Renal pelvis (tissue), 4 donors: ENCODE data around the gene NOD2. TPM values are rescaled to one million over a fixed set of nuclear protein-coding genes. Genes with fewer than 3 reads are reported as not detected.

Experiments
- DNase-seq: peaks from one replicate; pipeline ENCODE4 v3.0.0-alpha.2; 2013
- polyA plus RNA-seq, 3 donors: library from polyadenylated mRNA; unstranded; fragments of 120-200 nt; gene quantifications; one replicate each; pipeline ENCODE4 v1.2.1, GENCODE V29; 2013; ENCODE audit not compliant: insufficient read length in 3 of 3

The NOD2 gene
- polyA plus RNA-seq, 3 donors, result 0.23 to 0.40 (median 0.30) TPM

DNA sequence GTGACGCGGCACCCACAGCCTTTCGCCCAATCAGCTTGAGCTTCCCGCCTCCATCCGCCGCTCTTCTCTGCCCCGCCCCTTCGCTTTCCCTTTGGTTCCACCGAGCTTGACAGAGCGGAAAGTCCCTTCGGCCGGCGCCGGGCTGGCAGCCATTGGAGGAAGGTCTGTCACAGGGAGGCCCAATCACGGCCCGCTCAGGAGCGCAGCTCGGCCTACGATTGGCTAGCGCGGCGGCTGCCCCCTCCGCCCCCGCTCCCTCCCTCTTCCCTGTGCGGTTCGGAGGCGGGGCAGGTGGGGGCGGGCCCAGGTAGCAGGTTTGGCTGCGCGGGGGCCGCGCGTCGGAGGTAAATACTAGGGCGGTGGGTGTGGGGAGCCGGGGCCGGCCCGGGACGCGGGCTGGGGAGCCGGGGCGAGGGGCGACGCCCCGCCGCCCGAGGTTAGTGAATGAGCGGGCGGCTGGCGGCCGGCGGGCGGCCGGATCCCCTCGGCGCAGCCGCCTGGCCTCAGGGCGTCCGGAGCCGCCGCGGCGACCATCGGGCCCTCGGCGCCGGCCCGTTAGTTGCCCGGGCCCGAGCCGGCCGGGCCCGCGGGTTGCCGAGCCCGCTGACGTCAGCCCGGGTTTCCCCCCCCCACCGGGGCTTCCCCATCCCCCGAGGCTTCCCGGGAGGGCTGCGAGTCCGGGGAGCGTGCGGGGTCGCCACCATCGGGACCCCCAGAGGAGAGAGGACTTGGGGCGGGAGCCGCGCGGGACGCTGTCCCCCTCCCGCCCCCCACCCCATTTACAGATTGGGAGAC is 48.6 kb downstream of the NOD2 start, which contains the start of gene CYLD:
Gene CYLD (plus strand): TSS at position 306 of the 795 bp plus-strand sequence. CDS start 7,613 bp downstream, outside the sequence.
- peak; percentile 99 for DNase-seq

DNA sequence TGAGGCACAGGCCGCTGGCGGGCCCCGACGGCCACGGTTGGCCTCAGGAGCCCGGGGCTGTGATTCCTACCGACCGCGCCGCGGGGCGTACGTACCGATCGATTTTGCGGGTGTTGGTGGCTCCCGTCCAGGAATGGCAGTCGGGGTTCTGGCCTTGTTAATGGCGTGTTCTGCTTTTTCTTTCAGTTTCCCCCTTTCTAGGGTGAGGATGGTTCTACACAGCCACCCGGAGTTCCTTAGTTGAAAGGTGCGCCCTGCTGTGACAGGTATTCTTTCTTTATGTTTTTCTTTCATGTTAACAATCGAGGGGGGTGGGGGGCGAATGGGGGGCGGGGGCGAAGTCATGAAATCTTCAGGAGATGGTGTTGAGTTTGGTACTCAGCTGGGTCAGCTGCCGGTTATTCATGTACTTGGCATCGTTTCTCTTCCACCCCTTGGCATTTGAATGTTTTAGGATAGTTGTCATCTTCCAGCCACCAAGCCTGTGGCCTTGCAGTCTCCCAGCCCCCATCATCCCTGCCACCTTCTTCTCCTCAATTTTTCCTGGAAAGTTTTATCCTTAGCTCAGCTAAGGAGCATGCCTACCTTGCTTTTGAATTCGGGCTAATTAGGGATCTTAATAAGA is 49.3 kb downstream of the NOD2 start:
- DNase-seq, result no peak

DNA sequence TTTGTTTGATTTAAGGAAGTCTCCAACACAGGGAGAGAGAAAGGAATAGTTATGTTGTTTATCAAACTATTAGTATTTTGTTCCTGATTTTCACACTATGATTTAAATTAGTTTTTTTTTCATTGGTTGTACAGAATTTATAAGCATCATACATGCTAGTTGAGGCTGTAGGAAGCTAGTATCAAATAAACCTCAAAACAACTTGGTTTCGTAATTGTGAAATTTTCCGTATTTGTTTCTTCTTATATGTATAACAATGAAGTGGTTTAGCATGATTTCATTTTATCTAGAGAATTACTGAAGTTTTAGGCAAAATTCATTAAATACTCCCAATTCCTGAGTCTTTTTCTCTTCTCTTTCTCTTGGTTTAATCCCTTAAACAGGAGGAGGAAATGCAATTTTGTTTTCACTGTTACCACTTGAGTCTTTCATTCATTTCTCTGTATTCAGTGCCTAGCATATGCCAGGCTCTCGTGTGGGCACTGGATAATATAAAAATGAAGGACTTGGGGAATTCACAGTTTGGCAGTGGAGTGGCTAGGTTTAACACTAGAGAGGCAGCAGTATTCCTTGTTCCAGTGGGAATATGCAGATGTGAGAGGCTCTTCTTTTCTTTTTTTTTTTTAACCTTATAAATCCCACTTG is 50.3 kb downstream of the NOD2 start:
- no peak for DNase-seq

DNA sequence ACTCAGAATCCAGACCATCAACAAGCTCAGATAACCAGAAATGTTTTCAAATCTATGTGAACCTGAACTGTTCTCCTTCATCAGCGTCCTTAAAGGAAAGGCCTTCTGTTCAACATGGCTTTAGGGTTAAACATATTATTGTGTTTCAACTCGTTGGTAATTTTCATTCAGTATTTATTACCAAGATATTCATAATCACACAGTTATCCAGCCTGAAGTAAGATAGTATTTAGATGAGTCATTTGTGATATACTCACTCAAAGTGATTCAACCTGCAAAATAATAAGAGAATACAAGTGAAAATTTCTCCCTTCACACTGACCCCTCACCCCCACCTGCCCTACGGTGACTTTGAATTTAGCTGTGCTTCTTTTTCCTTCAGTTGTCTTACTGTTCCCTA is 51.5 kb downstream of the NOD2 start:
- no peak for DNase-seq

DNA sequence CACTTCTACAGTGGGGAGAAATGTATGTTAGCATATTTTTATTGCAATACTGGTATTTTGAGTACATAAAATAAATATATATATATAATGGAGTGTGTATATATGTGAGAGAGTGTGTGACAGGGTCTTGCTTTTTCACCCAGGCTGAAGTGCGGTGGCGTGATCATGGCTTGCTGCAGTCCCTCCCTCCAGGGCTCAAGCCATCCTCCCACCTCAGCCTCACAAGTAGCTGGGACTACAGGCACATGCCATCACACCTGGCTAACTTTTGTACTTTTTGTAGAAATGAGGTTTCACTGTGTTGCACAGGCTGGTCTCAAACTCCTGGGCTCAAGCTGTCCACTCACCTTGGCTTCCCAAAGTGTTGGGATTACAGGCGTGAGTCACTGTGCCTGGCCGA is 52.5 kb downstream of the NOD2 start:
- DNase-seq, result no peak

DNA sequence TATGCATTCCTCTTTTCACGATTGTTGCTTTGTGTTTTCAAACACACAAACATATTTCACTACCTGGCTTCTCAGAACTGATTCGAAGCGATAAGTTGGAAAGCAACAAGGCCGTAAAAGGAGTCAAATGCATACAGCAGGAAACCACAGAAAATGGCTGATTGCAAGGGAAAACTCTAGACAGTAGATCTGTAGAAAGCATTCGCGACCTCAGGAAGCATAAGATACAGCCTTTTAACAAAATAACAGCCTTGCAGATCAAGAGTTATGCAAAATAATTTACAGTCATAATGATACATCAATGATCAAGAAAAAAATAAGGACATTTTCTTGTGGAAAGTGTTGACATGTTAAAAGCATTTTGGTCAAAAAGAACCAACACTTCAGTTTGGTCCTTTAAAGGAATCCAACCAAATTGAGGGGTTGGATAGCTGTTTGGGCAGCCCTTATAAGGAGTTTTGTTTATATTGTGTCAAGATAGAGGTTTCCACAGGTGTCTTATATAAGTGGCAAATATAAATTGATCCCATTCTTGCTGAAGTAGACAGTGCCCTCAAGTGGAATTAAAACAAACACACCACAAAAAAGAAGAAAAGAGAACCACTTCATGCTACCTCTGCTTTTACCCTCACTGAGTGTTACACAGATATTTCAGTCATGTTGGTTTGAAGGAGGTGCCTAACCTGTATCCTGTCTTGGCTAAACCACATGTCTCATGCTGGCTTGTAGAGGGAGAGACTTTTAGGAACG is 54.0 kb downstream of the NOD2 start:
- peak; percentile 50 for DNase-seq

DNA sequence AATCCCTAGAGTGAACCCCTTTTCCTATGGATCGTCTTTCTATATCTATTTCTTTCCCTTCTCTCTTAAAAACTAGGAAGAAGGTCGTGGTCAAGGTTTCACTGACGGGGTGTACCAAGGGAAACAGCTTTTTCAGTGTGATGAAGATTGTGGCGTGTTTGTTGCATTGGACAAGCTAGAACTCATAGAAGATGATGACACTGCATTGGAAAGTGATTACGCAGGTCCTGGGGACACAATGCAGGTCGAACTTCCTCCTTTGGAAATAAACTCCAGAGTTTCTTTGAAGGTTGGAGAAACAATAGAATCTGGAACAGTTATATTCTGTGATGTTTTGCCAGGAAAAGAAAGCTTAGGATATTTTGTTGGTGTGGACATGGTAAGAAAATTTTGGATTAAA is 58.1 kb downstream of the NOD2 start:
- DNase-seq, result no peak

DNA sequence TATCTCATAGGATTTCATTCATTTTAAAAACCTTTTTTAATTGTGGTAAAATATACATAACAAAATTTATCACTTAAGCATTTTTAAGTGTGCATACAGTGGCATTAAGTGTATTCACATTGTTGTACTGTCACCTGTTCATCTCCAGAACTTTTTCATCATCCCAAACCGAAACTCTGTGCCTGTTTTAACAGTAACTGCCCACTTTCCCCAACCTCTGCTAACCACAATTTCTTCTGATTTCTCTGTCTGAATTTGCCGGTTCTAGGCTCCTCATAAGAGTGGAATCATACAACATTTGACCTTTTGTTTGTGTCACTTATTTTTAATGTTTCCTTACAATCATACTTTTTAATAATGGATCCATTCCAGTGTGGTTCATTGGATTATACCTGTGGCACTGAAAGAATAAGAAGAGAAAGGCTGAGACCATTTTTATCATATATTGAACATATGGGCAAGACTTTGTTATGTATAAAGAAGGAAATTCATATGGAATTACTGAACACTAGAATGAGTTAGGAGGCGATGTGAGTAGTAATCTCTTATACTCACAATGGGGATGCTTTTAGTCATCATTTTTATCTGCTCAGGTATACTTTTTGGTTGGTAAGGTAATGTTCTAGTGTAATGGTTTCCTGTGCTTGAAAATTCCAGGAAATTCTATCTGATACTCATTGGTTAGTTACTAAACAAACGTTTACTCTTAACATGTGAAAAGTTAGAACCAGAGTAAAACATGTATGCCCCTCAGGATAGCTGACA is 59.2 kb downstream of the NOD2 start:
- no peak for DNase-seq

DNA sequence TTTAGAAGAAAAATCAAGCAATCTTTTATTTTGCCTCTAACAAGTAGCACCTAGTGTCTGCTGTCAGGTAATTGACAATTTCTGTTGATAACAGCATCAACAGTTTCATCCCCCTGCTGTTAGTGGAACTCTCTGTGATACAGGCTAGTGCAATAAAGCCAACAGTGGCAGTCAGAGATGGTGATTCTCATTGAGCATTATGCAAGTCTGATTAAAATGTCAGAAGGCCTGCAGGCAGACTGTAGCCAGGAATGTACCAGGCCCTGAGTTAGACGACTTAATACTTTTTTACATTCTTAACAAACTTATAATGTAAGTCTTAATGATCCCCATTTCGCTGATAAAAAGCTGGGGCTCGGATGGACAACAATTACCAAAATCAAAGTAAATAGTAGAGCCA is 63.1 kb downstream of the NOD2 start:
- no peak for DNase-seq

DNA sequence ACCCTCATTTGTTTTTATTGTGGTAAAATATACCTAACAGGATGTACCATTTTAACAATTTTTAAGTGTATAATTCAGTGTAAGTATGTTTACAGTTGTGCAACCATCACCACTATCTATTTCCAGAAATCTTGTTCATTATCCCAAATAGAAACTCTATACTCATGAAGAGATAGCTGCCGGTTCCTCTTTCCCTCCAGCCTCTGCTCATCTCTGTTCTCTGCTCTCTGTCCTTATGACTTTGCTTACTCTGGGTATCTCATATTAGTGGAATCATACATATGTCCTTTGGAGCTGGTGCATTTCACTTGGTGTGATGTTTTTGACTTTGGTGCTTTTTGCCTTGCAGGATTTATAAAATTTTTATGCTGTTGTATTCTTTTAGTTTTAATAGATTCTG is 67.9 kb downstream of the NOD2 start:
- no peak for DNase-seq

DNA sequence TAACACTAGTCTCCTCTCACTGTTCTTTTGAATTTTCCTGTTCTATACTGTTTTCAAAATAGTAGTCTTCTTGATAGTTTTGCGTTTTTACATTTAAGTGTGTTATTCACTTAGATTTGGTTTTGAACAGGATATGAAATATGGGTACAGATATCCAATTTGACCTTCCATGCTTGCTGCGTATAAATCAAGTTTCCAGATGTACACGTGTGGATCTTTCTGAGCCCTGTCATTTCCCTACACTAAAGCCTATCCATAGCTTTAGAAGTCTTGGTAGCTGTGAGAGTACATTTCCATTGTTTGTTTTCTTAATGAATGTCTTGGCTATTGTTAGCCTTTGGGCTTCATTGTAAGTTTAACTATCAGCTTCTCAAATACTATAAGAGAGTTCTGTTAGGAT is 68.8 kb downstream of the NOD2 start:
- DNase-seq, result no peak

DNA sequence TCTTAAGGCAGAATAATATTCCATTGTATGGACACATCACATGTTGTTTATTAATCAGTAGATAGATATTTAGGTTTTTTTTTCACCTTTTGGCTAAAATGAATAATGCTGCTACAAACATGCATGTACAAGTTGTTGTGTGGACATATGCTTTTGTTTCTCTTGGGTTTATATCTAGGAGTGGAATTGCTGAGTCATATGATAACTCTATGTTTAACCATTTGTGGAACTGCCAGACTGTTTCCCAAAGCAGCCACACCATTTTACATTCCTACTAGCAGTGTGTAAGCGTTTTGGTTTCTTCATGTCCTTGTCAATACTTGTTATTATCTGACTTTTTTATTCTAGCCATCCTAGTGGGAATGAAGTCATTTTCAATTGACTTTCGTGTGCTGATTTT is 69.8 kb downstream of the NOD2 start:
- DNase-seq, result no peak

DNA sequence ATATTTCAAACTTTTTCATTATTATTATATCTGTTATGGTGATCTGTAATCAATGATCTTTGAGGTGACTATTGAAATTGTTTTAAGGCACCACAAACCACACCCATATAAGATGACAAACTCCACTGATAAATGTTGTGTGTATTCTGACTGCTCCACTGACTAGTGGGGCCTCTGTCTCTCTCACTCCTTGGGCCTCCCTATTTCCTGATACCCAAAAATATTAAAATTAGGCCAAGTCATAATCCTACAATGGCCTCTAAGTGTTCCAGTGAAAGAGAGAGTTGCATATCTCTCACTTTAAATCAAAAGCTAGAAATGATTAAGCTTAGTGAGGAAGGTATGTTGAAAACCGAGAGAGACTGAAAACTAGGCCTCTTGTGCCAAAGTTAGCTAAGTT is 71.9 kb downstream of the NOD2 start:
- no peak for DNase-seq

DNA sequence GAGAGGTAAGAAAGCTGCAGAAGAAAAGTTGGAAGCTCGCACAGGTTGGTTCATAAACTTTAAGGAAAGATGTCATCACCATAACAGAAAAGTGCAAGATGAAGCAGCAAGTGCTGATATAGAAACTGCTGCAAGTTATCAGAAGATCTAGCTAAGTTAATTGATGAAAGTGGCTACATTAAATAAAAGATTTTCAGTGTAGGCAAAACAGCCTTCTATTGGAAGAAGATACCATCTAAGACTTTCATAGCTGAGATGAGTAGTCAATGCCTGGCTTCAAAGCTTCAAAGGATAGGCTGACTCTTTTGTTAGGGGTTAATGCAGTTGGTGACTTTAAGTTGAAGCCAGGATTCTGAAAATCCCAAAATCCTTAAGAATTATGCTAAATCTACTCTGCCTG is 72.5 kb downstream of the NOD2 start:
- DNase-seq, result no peak

DNA sequence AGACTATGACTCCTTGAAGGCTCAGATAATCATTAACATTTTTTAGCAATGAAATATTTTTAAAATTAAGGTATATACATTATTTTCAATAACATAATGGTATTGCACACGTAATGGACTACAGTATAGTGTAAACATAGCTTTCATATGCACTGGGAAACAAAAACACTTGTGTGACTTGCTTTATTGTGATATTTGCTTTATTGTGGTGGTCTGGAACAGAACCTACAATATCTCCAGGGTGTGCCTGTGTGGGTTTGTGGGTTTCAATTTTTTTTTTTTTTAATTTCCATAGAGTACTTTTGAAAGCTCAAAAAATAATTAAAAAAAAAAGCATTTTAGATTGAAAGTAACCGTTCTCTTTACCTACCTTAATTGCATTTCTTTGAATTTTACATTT is 73.8 kb downstream of the NOD2 start:
- DNase-seq, result no peak

DNA sequence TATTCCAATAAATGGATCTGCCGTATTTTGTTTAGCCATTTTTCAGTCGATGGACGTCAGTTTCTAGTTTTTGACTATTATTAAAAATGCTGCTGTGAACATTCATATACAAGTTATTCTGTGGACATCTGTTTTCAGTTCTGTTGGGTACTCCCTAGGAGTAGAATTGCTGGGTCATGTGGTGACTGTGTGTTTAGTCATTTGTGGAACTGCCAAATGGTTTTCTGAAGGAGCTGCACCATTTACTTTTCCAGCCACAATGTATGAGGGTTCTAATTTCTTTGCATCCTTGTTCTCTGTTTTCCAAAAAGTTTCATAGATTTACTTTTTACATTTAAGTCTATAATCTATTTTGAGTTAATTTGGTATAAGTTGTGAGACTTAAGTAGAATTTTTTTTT is 78.0 kb downstream of the NOD2 start:
- DNase-seq, result no peak

DNA sequence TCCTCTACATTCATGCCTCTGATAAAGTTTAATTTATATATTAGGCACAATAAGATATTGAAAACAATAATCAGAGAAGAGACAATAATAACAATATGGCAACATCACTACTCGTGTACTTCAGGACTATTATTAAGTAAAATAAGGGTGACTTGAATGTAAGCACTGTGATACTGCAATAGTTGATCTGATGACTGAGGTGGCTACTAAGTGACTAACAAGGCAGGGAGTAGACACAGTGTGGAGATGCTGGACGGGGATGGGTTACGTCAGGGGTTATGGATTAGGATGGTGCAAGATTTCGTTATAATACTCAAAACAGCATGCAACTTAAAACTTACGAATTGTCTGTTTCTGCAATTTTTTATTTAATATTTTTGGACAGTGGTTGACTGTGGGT is 81.0 kb downstream of the NOD2 start:
- DNase-seq, result no peak

DNA sequence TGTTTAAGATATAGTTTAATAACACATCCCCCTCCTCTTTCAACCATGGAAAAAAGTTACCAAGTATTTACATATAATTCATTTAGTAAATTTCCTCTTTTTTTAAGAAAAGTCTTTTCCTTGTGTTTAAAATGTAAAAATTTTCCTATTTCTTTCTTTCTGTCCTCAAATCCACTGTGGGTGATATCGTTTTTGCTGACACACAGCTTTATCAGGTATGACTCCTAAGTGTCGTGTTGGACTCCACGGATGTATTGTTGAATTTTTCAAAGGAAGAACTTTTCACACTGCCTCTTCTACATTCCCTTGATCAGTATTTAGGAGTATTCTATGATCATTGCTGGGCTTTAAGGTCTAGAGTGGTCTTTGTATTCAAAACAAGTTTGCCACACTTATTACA is 81.6 kb downstream of the NOD2 start:
- DNase-seq, result no peak

DNA sequence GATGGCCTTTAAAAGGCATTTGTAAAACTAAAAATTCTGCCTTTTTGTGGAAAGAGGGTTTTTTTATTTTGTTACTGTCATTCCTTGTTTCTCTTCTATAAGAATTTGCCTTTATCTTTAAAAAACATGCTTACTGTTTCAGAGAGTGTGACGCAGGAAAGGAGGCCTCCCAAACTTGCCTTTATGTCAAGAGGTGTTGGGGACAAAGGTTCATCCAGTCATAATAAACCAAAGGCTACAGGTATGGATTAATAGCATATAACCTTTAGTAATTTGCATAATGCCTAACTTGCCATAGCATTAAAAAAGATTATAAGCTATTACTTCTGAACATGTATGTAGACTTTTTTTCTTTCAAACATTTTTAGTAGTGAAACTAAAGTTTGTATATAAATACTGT is 82.6 kb downstream of the NOD2 start:
- no peak for DNase-seq

DNA sequence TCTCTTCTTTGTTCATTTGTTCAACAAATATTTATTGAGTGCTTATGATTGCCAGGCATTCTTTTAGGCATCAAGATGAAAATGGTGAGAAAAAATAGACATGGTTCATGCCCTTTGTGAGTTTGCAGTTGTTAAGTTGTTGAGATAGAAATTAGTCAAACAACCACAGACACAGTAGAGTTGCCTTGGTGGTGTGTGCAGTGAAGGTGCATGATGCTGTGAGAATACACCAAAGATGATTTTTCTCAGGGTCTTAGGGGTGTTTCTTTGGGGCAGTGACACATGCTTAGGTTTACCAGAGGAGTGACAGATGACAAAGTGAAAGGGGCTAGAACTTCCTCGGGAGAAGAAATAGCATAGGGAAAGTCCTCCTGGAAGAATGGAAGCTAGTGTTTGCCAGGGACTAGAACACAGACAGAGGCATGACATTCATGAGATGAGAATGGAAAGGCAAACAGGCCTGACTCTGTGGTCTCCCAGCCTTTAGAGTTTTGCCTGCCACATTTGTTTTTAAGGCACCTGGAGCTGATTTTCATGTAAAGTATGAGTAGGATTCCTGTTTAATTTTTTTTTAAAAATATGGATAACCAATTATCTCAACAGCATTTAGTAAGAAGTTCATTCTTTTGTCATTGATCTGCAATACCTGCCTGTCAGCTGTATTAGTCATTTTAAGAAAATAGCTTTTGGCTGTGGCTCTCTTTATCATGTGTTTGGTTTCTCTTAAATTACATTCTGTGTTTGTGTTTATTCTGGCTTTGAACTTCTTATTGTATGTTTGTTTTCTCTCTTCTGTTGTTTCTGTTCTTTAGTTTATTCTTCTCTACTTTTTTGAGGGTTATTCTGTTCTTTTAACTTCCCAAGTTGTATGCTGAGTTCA is 85.1 kb downstream of the NOD2 start:
- no peak for DNase-seq

DNA sequence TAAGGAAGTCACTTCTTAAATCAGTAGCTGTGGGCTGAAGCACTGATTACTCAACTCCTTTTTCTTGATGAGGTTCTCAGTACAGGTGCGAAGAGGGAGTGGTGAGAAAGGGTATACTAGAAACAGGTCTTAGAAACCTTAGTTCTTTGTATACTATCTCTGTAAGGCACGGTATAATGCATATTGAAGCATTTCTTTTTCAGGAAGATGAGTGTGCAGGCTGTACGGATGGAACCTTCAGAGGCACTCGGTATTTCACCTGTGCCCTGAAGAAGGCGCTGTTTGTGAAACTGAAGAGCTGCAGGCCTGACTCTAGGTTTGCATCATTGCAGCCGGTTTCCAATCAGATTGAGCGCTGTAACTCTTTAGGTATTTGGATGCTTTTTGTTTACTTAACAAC is 87.6 kb downstream of the NOD2 start:
- no peak for DNase-seq
